ENCODE results near the gene SFXN1. TPM values are rescaled to one million over a fixed set of nuclear protein-coding genes. Genes with fewer than 3 reads are reported as not detected.

The SFXN1 gene
- total RNA-seq, 3 donors from 2014 or later (not counting 1 experiment from before 2014, with no cell fraction given), result 30.3 to 55.2 (median 44.0) TPM

DNA sequence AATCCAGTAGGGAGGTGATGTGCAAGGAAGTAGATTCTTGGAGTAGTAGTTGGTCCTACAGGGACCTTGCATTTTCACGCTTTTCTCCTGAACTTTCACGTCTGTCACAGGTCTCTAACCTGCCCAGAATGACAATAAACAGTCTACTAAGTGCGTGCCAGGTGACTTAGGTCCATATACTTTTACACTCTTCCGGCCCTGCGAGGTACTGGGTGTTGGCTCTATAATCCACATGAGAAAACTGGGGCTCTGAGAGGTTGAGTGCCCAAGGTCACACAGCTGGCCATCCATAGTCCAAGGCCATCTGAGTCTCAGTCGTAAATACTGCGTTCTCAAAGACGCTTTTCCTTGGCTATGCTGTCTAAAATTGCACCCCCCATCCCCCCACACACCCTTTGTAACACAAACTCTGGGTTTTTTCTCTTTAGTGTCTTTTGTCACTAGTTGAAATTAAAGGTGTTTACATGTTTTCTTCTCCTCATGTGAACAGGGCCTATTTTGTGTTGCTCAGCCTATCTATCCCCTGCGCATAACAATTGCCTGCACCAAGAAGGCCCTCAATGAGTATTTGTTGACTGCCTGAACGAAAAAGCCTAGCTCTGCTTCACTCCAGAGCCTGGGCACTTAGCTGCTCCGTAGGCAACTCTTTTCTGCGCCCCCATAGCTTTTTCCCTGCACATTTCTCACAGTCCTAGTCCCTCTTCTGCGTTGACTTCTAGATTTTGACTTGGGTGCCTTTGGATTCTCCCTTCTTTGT, 943 bp downstream of the SFXN1 start:
- DNase-seq (peak in 1 of 2 donors; percentile 47), ATAC-seq (peak in 1 of 3 donors; percentile 1)
- peaks cover 9 to 12% of the 10 kb centered on the region in 2 donors for H3K27me3 Mint-ChIP-seq (ENCODE audit: low read depth in 2 of 2)
- H3K4me3 ChIP-seq (ENCODE audit: low read length), result peak overlapping the region; percentile 52
- H3K9me3 Mint-ChIP-seq, result no peaks in the 10 kb centered on the region
- WGBS (ENCODE audit: insufficient coverage), result 41% methylated on average over 13 of the region's 13 CpGs
- H3K9me3 ChIP-seq (ENCODE audit: control insufficient read depth, insufficient read depth, low read length), result no peaks in the 10 kb centered on the region
- peaks cover 5% of the 10 kb centered on the region for H3K36me3 ChIP-seq (ENCODE audit: control insufficient read depth, insufficient read depth, low read length)
- H3K27ac ChIP-seq (ENCODE audit: low read length), result peak overlapping the region; percentile 19
- H3K36me3 Mint-ChIP-seq, result no peaks in the 10 kb centered on the region
- TF ChIP-seq, protein P1, sequence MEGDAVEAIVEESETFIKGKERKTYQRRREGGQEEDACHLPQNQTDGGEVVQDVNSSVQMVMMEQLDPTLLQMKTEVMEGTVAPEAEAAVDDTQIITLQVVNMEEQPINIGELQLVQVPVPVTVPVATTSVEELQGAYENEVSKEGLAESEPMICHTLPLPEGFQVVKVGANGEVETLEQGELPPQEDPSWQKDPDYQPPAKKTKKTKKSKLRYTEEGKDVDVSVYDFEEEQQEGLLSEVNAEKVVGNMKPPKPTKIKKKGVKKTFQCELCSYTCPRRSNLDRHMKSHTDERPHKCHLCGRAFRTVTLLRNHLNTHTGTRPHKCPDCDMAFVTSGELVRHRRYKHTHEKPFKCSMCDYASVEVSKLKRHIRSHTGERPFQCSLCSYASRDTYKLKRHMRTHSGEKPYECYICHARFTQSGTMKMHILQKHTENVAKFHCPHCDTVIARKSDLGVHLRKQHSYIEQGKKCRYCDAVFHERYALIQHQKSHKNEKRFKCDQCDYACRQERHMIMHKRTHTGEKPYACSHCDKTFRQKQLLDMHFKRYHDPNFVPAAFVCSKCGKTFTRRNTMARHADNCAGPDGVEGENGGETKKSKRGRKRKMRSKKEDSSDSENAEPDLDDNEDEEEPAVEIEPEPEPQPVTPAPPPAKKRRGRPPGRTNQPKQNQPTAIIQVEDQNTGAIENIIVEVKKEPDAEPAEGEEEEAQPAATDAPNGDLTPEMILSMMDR (IDR thresholded peaks at IDR 0.05), result no peak
- peaks cover 33% of the 10 kb centered on the region for H3K4me1 ChIP-seq (ENCODE audit: control insufficient read depth, insufficient read depth, low read length)
- intact Hi-C loops (cut with micrococcal nuclease), result no loop called here
- no peaks in the 10 kb centered on the region for H3K27me3 ChIP-seq (ENCODE audit: control insufficient read depth, insufficient read depth, low read length)
- H3K4me1 Mint-ChIP-seq, result peaks cover 54 to 58% of the 10 kb centered on the region in 2 donors
- H3K4me3 Mint-ChIP-seq, result peak overlapping the region; percentile 96
- peak overlapping the region; percentile 58 to 91 for H3K27ac Mint-ChIP-seq

DNA sequence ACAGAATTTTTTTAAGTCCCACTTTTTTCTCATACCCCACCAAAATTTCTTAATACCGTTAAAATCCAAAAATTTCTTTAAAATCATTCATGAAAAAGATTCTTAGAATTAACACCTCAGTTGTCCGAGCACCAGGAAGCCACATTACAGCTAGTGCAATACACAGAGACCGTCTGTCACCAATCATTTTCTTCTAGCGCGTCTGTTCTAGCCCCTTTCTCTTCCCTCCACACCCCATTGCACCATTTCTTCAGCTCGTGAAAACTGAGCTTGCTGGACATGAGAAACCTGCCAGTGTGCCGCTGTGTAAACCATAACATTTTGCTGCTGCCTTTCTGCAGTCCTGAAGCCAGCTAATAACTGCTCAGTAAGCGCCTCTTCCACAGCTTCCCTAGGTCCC, 5.0 kb downstream of the SFXN1 start:
- peak overlapping the region; percentile 14 for H3K4me3 Mint-ChIP-seq
- no peaks in the 10 kb centered on the region for H3K36me3 Mint-ChIP-seq
- Histone ChIP-seq H3K4me1 (ENCODE audit: control insufficient read depth, insufficient read depth, low read length) (peaks cover 29% of the 10 kb centered on the region), H3K27me3 (ENCODE audit: control insufficient read depth, insufficient read depth, low read length) (no peaks in the 10 kb centered on the region), H3K9me3 (ENCODE audit: control insufficient read depth, insufficient read depth, low read length) (no peaks in the 10 kb centered on the region), H3K4me3 (ENCODE audit: low read length) (no peak overlapping the region), H3K27ac (ENCODE audit: low read length) (no peak overlapping the region), H3K36me3 (ENCODE audit: control insufficient read depth, insufficient read depth, low read length) (peaks cover 14% of the 10 kb centered on the region)
- WGBS (ENCODE audit: insufficient coverage), result 53% methylated on average over 8 of the region's 8 CpGs
- intact Hi-C loops (cut with micrococcal nuclease), result no loop called here
- peaks cover 61 to 62% of the 10 kb centered on the region in 2 donors for H3K4me1 Mint-ChIP-seq
- ATAC-seq (no peak), DNase-seq (no peak)
- peak overlapping the region; percentile 15 to 24 for H3K27ac Mint-ChIP-seq
- TF ChIP-seq, protein P1 (IDR thresholded peaks at IDR 0.05), result no peak
- no peaks in the 10 kb centered on the region for H3K27me3 Mint-ChIP-seq (ENCODE audit: low read depth in 2 of 2)
- no peaks in the 10 kb centered on the region for H3K9me3 Mint-ChIP-seq

DNA sequence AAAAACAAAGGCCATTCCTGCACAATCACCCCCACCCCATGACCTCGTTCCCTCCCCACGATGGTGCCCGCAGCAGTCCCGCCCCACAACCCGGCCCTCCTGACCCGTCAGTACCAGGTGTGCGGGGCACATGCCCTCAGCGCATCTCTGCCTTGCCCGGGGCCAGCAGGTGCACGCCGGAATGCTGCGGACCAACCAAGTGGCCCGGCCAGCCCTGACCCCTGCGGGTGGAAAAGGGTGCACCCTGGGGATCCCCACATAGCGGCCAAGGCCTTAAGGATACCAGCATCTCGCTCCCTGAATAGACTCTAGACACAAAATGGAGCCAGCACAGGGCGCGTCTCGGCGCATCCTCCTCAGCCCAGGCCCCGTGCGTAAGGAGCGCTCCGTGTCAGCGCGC, 6.0 kb downstream of the SFXN1 start:
- Histone ChIP-seq H3K4me1 (ENCODE audit: control insufficient read depth, insufficient read depth, low read length) (peaks cover 25% of the 10 kb centered on the region), H3K27me3 (ENCODE audit: control insufficient read depth, insufficient read depth, low read length) (no peaks in the 10 kb centered on the region), H3K4me3 (ENCODE audit: low read length) (no peak overlapping the region), H3K9me3 (ENCODE audit: control insufficient read depth, insufficient read depth, low read length) (no peaks in the 10 kb centered on the region), H3K27ac (ENCODE audit: low read length) (no peak overlapping the region), H3K36me3 (ENCODE audit: control insufficient read depth, insufficient read depth, low read length) (peaks cover 14% of the 10 kb centered on the region)
- TF ChIP-seq, protein P1 (IDR thresholded peaks at IDR 0.05), result no peak
- no peaks in the 10 kb centered on the region for H3K36me3 Mint-ChIP-seq
- H3K27ac Mint-ChIP-seq, result no peak overlapping the region
- intact Hi-C loops (cut with micrococcal nuclease), result no loop called here
- ATAC-seq (no peak), DNase-seq (no peak)
- H3K27me3 Mint-ChIP-seq (ENCODE audit: low read depth in 2 of 2), result no peaks in the 10 kb centered on the region
- no peak overlapping the region for H3K4me3 Mint-ChIP-seq
- WGBS (ENCODE audit: insufficient coverage), result 98% methylated on average over 26 of the region's 26 CpGs
- H3K4me1 Mint-ChIP-seq, result peaks cover 65 to 66% of the 10 kb centered on the region in 2 donors
- no peaks in the 10 kb centered on the region for H3K9me3 Mint-ChIP-seq
